Epithelial cell of proximal tubule (primary cell): ENCODE data around the gene ARHGAP42. TPM values are rescaled to one million over a fixed set of nuclear protein-coding genes. Genes with fewer than 3 reads are reported as not detected.

ENCODE experiments used
- DNase-seq: peaks from one replicate; pipeline ENCODE4 v3.0.0-alpha.2; 2011; ENCODE audit warnings: low read depth
- H3K4me3 ChIP-seq: 2 replicates; pipeline ENCODE4 v1.5.1; 2011; ENCODE audit warnings: low read depth, mild to moderate bottlenecking, low read length
- CTCF ChIP-seq: conservative IDR thresholded peaks from 2 replicates; pipeline ENCODE4 v1.5.1; 2012; ENCODE audit warnings: low read depth, mild to moderate bottlenecking, low read length
- total RNA-seq: library from RNA; depleted of rRNA; stranded (reverse); fragments of >200 nt; gene quantifications from 2 replicates; pipeline ENCODE4 v1.2.3, GENCODE V29; 2015

Gene ARHGAP42
- total RNA-seq, 1 donor from 2014 or later: 8.0 TPM

GRCh38 chr11:100851147-100851546 lies 164.1 kb downstream of the ARHGAP42 start:
- TF ChIP-seq CTCF: no peak
- no peak overlapping the region for H3K4me3 ChIP-seq
- no peak for DNase-seq

- no peak overlapping the region for H3K4me3 ChIP-seq
- TF ChIP-seq CTCF: no peak
- no peak for DNase-seq
Measured at GRCh38 chr11:100851584-100852152, 164.6 kb downstream of the ARHGAP42 start.

- peak; percentile 64 for TF ChIP-seq CTCF
- DNase-seq: no peak
- H3K4me3 ChIP-seq: no peak overlapping the region
Measured at GRCh38 chr11:100855466-100856067, 168.5 kb downstream of the ARHGAP42 start.

- TF ChIP-seq CTCF: no peak
- DNase-seq: no peak
Measured at GRCh38 chr11:100857236-100858005, 170.3 kb downstream of the ARHGAP42 start.

GRCh38 chr11:100860318-100861155 lies 173.4 kb downstream of the ARHGAP42 start:
- TF ChIP-seq CTCF: no peak
- no peak overlapping the region for H3K4me3 ChIP-seq

More at GRCh38 chr11:100857236-100858005, 170.3 kb downstream of the ARHGAP42 start:
- no peak overlapping the region for H3K4me3 ChIP-seq

GRCh38 chr11:100861212-100861611 lies 174.1 kb downstream of the ARHGAP42 start:
- no peak for DNase-seq
- no peak overlapping the region for H3K4me3 ChIP-seq
- TF ChIP-seq CTCF: no peak

More at GRCh38 chr11:100860318-100861155, 173.4 kb downstream of the ARHGAP42 start:
- DNase-seq: no peak
